HG03354 (cell line): Measurements from ENCODE around the gene DOCK9.

Experiments
- ATAC-seq: cut with Tn5 transposase; IDR thresholded peaks from one replicate; pipeline ENCODE4 v1.9.1; 2021; ENCODE audit warnings: mild to moderate bottlenecking; ENCODE audit not compliant: unreplicated experiment, poor library complexity, severe bottlenecking

Gene DOCK9

DNA sequence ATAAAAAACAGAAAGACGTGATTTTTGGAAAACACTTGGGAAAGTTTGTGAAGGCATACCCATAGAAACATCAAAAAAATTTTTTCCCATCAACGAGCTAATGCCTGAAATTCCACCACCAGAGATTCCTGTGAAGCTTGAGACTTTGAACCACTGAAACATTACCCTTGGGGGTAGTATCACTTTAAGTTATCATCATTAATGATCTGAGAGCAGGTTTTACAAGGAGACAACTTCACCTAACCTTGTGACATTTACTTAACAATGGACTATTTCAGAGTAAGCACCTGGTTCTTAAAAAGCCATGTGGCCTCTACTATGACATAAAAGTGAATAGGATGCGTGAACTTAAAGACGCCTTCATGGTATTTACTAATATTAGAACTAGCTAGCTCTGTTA is 51.9 kb downstream of the DOCK9 start:
- no peak for ATAC-seq

- no peak for ATAC-seq
These were observed 54.0 kb downstream of the DOCK9 start for GRCh38 chr13:98923641-98924397.

DNA sequence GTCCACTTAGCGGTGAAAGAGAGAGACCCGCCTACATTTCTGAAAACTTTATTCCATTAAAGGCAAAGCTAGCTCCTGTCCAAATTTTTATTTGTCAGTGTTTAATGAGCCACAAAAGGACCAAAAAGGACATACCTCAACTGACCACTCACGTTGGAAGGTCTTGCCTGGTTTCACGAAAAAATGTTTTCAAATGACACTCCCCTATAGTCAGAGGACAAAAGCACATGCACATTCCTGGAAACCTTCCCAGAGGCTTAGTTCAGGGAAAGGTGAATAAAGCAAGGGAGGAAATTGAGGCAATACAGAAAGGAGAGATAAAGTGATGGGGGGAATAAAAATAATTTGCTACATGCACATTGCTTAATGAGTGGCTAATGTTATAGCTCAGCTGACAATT is 55.6 kb downstream of the DOCK9 start:
- no peak for ATAC-seq

GRCh38 chr13:98921786-98922185 is 56.1 kb downstream of the DOCK9 start:
- no peak for ATAC-seq

- no peak for ATAC-seq
These were observed 56.8 kb downstream of the DOCK9 start for GRCh38 chr13:98921015-98921580.

- no peak for ATAC-seq
These were observed 58.3 kb downstream of the DOCK9 start for GRCh38 chr13:98919566-98919965.

DNA sequence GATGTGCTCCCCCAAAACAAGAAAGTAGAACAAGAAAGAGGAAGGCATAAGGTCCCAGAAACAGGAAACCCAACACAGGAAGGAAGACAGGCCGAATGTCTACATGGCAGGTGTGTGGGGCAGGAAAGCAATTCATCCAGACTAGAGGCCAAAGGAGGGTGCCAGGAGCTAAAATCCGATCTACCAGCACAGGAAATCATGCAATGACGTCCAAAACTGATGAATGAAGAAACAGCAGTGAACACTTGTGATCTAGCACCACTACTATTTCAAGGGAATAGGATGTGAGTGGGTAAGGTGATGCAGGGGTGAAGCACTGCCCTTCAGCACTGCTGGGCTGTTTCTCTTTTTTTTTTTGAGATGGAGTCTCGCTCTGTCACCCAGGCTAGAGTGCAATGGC is 59.1 kb downstream of the DOCK9 start:
- ATAC-seq: no peak

GRCh38 chr13:98917116-98917515 is 60.7 kb downstream of the DOCK9 start:
- ATAC-seq: no peak

GRCh38 chr13:98916403-98916802 is 61.5 kb downstream of the DOCK9 start:
- ATAC-seq: no peak

DNA sequence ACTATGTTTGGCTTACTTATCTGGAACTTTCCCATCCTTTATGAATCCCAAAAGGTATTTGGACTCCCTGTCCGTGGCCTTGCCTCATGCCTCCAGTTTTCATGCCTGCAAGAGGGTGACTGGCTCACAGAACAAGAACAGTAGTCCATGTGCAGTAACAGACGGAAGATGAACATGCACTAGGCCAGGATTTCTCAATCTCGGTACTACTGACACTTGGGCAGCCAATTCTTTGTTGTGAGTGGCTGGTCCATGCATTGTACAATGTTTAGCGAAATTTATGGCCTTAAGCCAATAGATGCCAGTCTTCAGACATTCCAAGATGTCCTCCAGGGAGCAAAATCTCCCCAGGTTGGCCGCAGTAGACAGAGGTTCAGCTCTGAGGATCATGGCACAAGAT is 61.9 kb downstream of the DOCK9 start:
- ATAC-seq: no peak

GRCh38 chr13:98915563-98915962 is 62.3 kb downstream of the DOCK9 start:
- ATAC-seq: no peak

GRCh38 chr13:98913741-98914140 is 64.1 kb downstream of the DOCK9 start:
- no peak for ATAC-seq

DNA sequence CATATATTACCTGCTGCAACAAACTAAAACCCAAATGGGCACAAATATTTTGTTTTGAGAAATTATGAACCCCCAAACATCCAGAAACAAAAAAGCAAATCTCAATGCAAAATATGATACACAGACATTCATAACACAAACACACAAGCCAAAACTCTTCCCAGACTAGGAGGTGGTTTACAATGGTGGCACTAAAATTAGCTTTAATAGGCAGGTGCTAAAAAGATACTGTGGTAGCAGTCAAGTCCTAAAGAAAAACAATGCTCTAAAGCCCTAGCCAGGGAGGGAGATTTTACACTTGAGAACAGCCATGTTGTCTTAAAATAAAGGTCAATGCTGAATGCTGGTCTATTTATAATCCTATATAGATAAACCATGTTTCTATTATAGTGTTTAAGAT is 65.0 kb downstream of the DOCK9 start:
- no peak for ATAC-seq

DNA sequence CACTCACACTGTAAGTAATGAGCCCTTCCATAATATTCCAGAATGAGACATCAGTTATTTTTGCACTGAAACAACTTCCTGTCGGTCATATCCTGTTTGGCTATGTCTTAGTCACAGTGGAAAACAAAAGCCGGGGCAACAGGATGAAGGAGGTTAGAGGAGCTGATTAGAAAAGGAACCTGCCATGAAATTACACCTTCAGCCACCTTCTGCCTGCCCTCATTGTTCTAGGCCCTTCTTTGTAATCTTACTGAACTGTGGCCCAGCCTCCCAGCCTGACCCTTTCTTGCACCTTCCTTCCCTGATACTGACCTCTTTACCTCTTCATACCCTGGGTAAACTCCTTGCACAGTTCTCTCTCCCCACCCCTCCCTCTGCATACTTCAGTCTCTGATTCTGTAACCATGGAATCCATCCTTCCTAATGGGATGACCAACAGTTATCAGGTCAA is 67.3 kb downstream of the DOCK9 start:
- ATAC-seq: peak; percentile 62

GRCh38 chr13:98909016-98909415 is 68.8 kb downstream of the DOCK9 start:
- ATAC-seq: no peak

DNA sequence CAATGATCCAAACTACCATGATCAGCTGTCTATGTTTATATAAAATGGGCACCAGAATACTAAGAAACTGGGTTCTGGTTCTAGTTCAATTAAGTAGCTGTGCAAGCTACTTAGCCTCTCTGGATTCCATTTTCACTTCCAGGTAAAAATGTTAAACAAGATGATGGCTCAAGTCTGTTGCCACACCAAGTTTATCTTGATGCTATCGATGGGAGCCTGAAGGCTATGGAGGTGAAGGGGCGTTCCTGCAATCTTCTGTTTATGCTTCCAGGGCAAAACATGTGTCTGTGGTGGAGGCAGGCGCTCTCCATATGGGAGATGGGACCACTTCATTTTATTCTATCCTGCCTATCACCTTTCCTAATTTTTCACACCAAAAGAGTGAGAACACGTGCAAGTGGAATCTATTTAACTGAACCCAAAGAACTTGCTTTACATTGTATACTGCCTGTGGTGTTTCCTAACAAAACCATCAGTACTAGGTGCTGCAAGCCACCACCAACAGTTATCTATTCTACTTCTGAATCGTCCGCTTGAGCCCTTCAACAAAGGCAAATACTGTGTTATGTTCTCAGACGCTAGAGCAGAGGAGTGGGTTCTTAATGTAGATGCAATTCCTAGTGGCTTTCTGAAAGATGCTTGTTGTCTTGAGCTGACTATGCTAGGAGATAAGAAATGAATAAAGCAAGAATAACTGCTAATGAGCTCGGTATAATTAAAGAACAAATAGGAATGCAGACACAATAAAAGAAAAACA is 70.9 kb downstream of the DOCK9 start:
- no peak for ATAC-seq

DNA sequence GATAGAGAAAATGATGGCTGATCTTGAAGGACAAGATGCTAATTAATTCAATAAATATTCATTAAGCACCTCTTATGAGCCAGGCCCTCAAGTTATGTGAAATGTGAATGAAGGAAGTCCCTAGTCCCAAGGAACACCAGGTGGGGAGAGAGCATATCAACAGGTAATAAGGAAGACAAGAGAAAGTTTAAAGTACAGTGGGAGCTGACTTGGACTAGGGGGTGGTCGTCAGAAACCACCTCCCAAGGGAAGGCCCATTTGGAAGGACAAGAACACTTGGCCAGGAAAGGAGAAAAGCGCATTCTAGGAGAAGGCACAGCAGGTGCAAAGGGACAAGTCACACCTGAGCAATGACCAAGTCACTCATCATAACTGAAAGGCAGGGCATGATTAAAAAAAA is 72.7 kb downstream of the DOCK9 start:
- no peak for ATAC-seq

GRCh38 chr13:98900442-98900841 is 77.4 kb downstream of the DOCK9 start:
- ATAC-seq: no peak

DNA sequence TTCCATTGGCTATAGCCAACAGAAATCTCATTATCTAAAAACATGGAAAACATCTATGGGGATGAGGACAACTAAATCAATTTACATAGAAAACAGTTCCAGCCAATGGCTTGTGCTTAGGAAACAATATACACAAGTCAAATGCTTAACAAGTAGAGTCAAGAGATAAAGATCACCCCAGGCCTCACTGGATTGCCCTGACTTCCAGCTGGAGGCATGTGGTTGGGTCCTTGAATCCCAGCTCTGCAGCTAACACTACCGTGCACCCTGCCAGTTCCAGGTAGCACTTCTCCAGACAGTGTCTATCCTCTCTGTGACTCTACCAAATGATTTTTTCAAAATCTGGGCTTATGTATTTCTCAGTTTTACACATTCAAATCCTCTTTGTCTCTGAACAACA is 80.2 kb downstream of the DOCK9 start:
- no peak for ATAC-seq

DNA sequence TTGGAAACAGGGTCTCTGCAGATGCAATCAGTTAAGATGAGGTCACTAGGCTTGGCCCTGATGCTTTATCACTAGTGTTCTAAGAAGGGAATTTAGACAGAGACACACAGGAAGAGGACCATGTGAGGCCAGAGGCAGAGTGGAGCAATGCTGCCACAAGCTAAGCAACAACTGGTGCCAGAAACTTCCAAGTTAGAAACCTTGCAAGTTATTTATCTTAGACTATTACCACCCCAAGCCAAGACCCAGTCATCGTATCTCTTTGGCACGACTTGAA is 81.1 kb downstream of the DOCK9 start:
- no peak for ATAC-seq
